Endothelial cell of umbilical vein (primary cell): ENCODE results near the gene RAB35. TPM values are rescaled to one million over a fixed set of nuclear protein-coding genes. Genes with fewer than 3 reads are reported as not detected.

Source experiments
- BruUV-seq: library from RNA; stranded (reverse); fragments of 400-500 nt; replicated peaks from 2 replicates; lab custom pipeline; 2021; lab: Mats Ljungman, UMichigan
- CTCF ChIA-PET: fragments of 300-600, 350-600 bp; sonication (Branson Sonifier 250); formaldehyde crosslinking; loops from one replicate; lab custom pipeline; 2021; ENCODE audit warnings: antibody characterized with exemption, inconsistent platforms; lab: Charles Lee
- POLR2A ChIA-PET: fragments of 300-600, 350-600 bp; sonication (Branson Sonifier 250); formaldehyde crosslinking; loops from one replicate; lab custom pipeline; 2021; ENCODE audit warnings: antibody characterized with exemption, inconsistent platforms; lab: Charles Lee
- DNase-seq: peaks from one replicate; pipeline ENCODE4 v3.0.0-alpha.2; 2011; ENCODE audit warnings: low read depth, low spot score
- FAIRE-seq: peaks from 2 replicates; lab custom pipeline; 2011; peaks lifted over from hg19 to GRCh38; lab: Jason Lieb, UNC
- H2AFZ ChIP-seq: 2 replicates; pipeline ENCODE4 v1.6.0; 2012; ENCODE audit warnings: low read depth, low read length, control low read depth, inconsistent platforms
- H3K27ac ChIP-seq: 2 replicates; pipeline ENCODE4 v1.5.1; 2011; ENCODE audit warnings: low read depth, mild to moderate bottlenecking, control low read depth, low read length, moderate library complexity; ENCODE audit not compliant: insufficient read depth
- H3K27me3 ChIP-seq, 2 experiments: 2 replicates each; pipeline versions ENCODE4 v1.6.0 to v1.6.1; 2011; ENCODE audit warnings: low read length in 2 of 2, mixed read lengths in 1 of 2; ENCODE audit not compliant: control insufficient read depth in 2 of 2, insufficient read depth in 2 of 2
- H3K36me3 ChIP-seq, 2 experiments: 2 replicates in 1 of 2; 3 replicates in 1 of 2; pipeline ENCODE4 v1.5.1; 2011; ENCODE audit warnings: low read length in 2 of 2, mild to moderate bottlenecking in 1 of 2, moderate library complexity in 1 of 2; ENCODE audit not compliant: control insufficient read depth in 2 of 2, insufficient read depth in 2 of 2; ENCODE audit errors: extremely low read depth in 1 of 2
- H3K4me1 ChIP-seq: 3 replicates; pipeline ENCODE4 v1.5.1; 2011; ENCODE audit warnings: mild to moderate bottlenecking, low read length; ENCODE audit not compliant: control insufficient read depth, insufficient read depth; ENCODE audit errors: extremely low read depth
- H3K4me2 ChIP-seq: 2 replicates; pipeline ENCODE4 v1.6.1; 2011; ENCODE audit warnings: low read length, control low read depth, mixed read lengths; ENCODE audit not compliant: insufficient read depth
- H3K4me3 ChIP-seq, 3 experiments: fragments of 200-600 bp in 1 of 3; sonication (generic), shearing (Covaris generic) in 1 of 3; replicated peaks in 1 of 3; 2 replicates each; pipeline ENCODE4 v1.5.1; 2011 to 2016; ENCODE audit warnings: control low read depth in 3 of 3, low read length in 3 of 3, mild to moderate bottlenecking in 2 of 3, inconsistent platforms in 1 of 3, low read depth in 1 of 3, moderate library complexity in 1 of 3; ENCODE audit not compliant: insufficient read depth in 1 of 3
- H3K79me2 ChIP-seq: 2 replicates; pipeline ENCODE4 v1.6.0; 2012; ENCODE audit warnings: low read length, inconsistent platforms; ENCODE audit not compliant: control insufficient read depth, insufficient read depth
- H3K9ac ChIP-seq: replicated peaks from 2 replicates; pipeline ENCODE3; 2011; ENCODE audit warnings: low read length, control low read depth; ENCODE audit not compliant: insufficient read depth; ENCODE audit errors: extremely low read depth
- H3K9me1 ChIP-seq: replicated peaks from 3 replicates; pipeline ENCODE4 v1.6.0; 2011; ENCODE audit warnings: mild to moderate bottlenecking, low read length; ENCODE audit not compliant: control insufficient read depth, insufficient read depth; ENCODE audit errors: extremely low read depth
- H3K9me3 ChIP-seq: replicated peaks from 2 replicates; pipeline ENCODE4 v1.5.1; 2012; ENCODE audit warnings: low read length, inconsistent platforms; ENCODE audit not compliant: control insufficient read depth, insufficient read depth
- H4K20me1 ChIP-seq: replicated peaks from 2 replicates; pipeline ENCODE3; 2011; ENCODE audit warnings: mild to moderate bottlenecking, low read length; ENCODE audit not compliant: control insufficient read depth, insufficient read depth; ENCODE audit errors: extremely low read depth
- CTCF ChIP-seq, 2 donors: IDR thresholded peaks; 1 replicate in 1 of 2; 2 replicates in 1 of 2; pipeline ENCODE4 v1.5.1; 2011; ENCODE audit warnings: low read length in 2 of 2, mild to moderate bottlenecking in 2 of 2, moderate library complexity in 2 of 2, control low read depth in 1 of 2, inconsistent platforms in 1 of 2, low read depth in 1 of 2; ENCODE audit not compliant: insufficient read depth in 1 of 2; ENCODE audit errors: extremely low read depth in 1 of 2
- EZH2 ChIP-seq: IDR thresholded peaks from 2 replicates; pipeline ENCODE4 v1.6.1; 2012; ENCODE audit warnings: borderline replicate concordance, low read depth, mild to moderate bottlenecking, moderate library complexity, low read length, inconsistent platforms; ENCODE audit not compliant: severe bottlenecking
- FOS ChIP-seq: IDR thresholded peaks from 2 replicates; pipeline ENCODE4 v1.6.1; 2011; ENCODE audit warnings: mild to moderate bottlenecking, low read length, moderate library complexity, borderline replicate concordance; ENCODE audit not compliant: insufficient read depth
- GATA2 ChIP-seq: IDR thresholded peaks from 2 replicates; pipeline ENCODE4 v1.7.0; 2011; ENCODE audit warnings: low read depth, mild to moderate bottlenecking, moderate library complexity, mixed read lengths, low read length; ENCODE audit not compliant: insufficient read length, insufficient read depth
- JUN ChIP-seq: IDR thresholded peaks from 2 replicates; pipeline ENCODE4 v1.6.1; 2011; ENCODE audit warnings: borderline replicate concordance, low read depth; ENCODE audit not compliant: insufficient read length, insufficient read depth
- MAX ChIP-seq: IDR thresholded peaks from 2 replicates; pipeline ENCODE4 v1.6.1; 2011; ENCODE audit not compliant: insufficient read depth, insufficient read length
- MYC ChIP-seq: IDR thresholded peaks from one replicate; pipeline ENCODE4 v1.6.1; 2011; ENCODE audit warnings: mild to moderate bottlenecking, low read depth, low read length
- POLR2A ChIP-seq: IDR thresholded peaks from 2 replicates; pipeline ENCODE4 v1.6.1; 2012; ENCODE audit warnings: low read depth, mild to moderate bottlenecking, control low read depth, low read length
- POLR2AphosphoS5 ChIP-seq: IDR thresholded peaks from 2 replicates; pipeline ENCODE4 v1.6.1; 2012; ENCODE audit warnings: low read depth, mild to moderate bottlenecking, control low read depth, low read length, moderate library complexity; ENCODE audit not compliant: insufficient read depth
- dilution Hi-C: fragments of 300-500 bp; cut with MboI; formaldehyde crosslinking; loops from one replicate; pipeline ENCODE4 v1.15.0; 2019; ENCODE audit warnings: low sequenced_read_pairs; ENCODE audit not compliant: extremely low pct_ligation_motif_present
- intact Hi-C: fragments of 100-400 bp; cut with micrococcal nuclease; formaldehyde crosslinking; loops from one replicate; pipeline ENCODE4 v1.10.0; 2022
- polyA plus RNA-seq, 4 experiments: library from polyadenylated mRNA; depleted of rRNA in 3 of 4; stranded (reverse) in 3 of 4; unstranded in 1 of 4; fragments of >200 nt; gene quantifications; 2 replicates each; pipeline versions ENCODE4 v1.2.1 to v1.2.3, GENCODE V29; 2011 to 2012; ENCODE audit warnings: missing spikeins in 1 of 4
- total RNA-seq: library from RNA; stranded (reverse); gene quantifications from 2 replicates; pipeline ENCODE4 v1.2.3, GENCODE V29; 2021

The RAB35 gene
- total and polyA plus RNA-seq, 2 donors (not counting 3 experiments of a cell fraction or from before 2014, with no cell fraction given), result 70.5 to 80.3 TPM

- DNase-seq (no peak), FAIRE-seq (no peak)
- H2AFZ ChIP-seq, result no peak overlapping the region
- POLR2A ChIA-PET, result no interaction called here
- intact Hi-C loops, result no loop called here
- H3K4me2 ChIP-seq, result no peak overlapping the region
- TF ChIP-seq POLR2A, result no peak
- no peak for TF ChIP-seq MYC
- TF ChIP-seq CTCF (IDR thresholded peaks at IDR 0.05; ENCODE audit: extremely low read depth in 1 of 2, insufficient read depth in 1 of 2, low read depth in 1 of 2, low read length in 2 of 2), result no peak
- TF ChIP-seq FOS, result no peak
- TF ChIP-seq EZH2, result no peak
- TF ChIP-seq POLR2AphosphoS5, result no peak
- no peak for TF ChIP-seq MAX
- TF ChIP-seq GATA2, result no peak
- no peak for TF ChIP-seq JUN
- no peaks in the 10 kb centered on the region for H3K27me3 ChIP-seq
- H3K4me1 ChIP-seq, result peaks cover 6% of the 10 kb centered on the region
- H3K9ac ChIP-seq, result no peak overlapping the region
- H3K9me3 ChIP-seq, result no peaks in the 10 kb centered on the region
- CTCF ChIA-PET, result no interaction called here
- H3K79me2 ChIP-seq, result no peaks in the 10 kb centered on the region
- H4K20me1 ChIP-seq, result no peaks in the 10 kb centered on the region
- BruUV-seq, result no TSS peak
- H3K36me3 ChIP-seq, result peaks cover 0 to 10% of the 10 kb centered on the region in 2 experiments
- no peak overlapping the region for H3K27ac ChIP-seq
- no peak overlapping the region for H3K4me3 ChIP-seq
- dilution Hi-C loops, result no loop called here
- H3K9me1 ChIP-seq, result no peaks in the 10 kb centered on the region
Observed at GRCh38 chr12:120091371-120092090, 25.0 kb downstream of the RAB35 start.
